H1 (cell line): ENCODE results near the gene COL2A1. TPM values are rescaled to one million over a fixed set of nuclear protein-coding genes. Genes with fewer than 3 reads are reported as not detected.

ENCODE experiments used
- CTCF ChIA-PET: fragments of 300-600 bp; sonication (Branson Sonifier 250); formaldehyde crosslinking; loops from one replicate; lab custom pipeline; 2021; ENCODE audit not compliant: partially characterized antibody; lab: Charles Lee
- POLR2A ChIA-PET: fragments of 300-600 bp; sonication (Branson Sonifier 250); formaldehyde crosslinking; loops from one replicate; lab custom pipeline; 2021; ENCODE audit warnings: inconsistent platforms; ENCODE audit not compliant: partially characterized antibody; lab: Charles Lee
- DNase-seq, 2 experiments: peaks; one replicate each; pipeline versions ENCODE4 v3.0.0 to v3.0.0-alpha.2; 2010 to 2022; ENCODE audit warnings: low spot score in 2 of 2, low read depth in 1 of 2, mixed read lengths in 1 of 2
- FAIRE-seq: peaks from 2 replicates; lab custom pipeline; 2011; peaks lifted over from hg19 to GRCh38; lab: Jason Lieb, UNC
- H2AFZ ChIP-seq: 2 replicates; pipeline ENCODE4 v1.8.1; 2012; ENCODE audit warnings: low read length, inconsistent platforms
- H2AK5ac ChIP-seq: 2 replicates; pipeline ENCODE4 v1.6.1; 2013; ENCODE audit warnings: low read depth, low read length
- H2BK120ac ChIP-seq: replicated peaks from 2 replicates; pipeline ENCODE3; 2013; ENCODE audit warnings: low read depth, low read length, inconsistent platforms
- H2BK12ac ChIP-seq: 2 replicates; pipeline ENCODE4 v1.6.1; 2013; ENCODE audit warnings: low read depth, low read length
- H2BK15ac ChIP-seq: 2 replicates; pipeline ENCODE4 v1.6.1; 2013; ENCODE audit warnings: low read length
- H2BK20ac ChIP-seq: 2 replicates; pipeline ENCODE4 v1.6.1; 2013; ENCODE audit warnings: low read length
- H2BK5ac ChIP-seq: 2 replicates; pipeline ENCODE4 v1.6.1; 2013; ENCODE audit warnings: low read depth, low read length
- H3K14ac ChIP-seq: 2 replicates; pipeline ENCODE4 v1.6.1; 2013; ENCODE audit warnings: inconsistent platforms; ENCODE audit not compliant: insufficient read length
- H3K18ac ChIP-seq: 2 replicates; pipeline ENCODE4 v1.6.1; 2013; ENCODE audit warnings: low read length; ENCODE audit errors: extremely low read depth
- H3K23ac ChIP-seq: 2 replicates; pipeline ENCODE4 v1.6.1; 2013; ENCODE audit warnings: inconsistent platforms; ENCODE audit not compliant: insufficient read length
- H3K23me2 ChIP-seq: 2 replicates; pipeline ENCODE4 v1.6.1; 2013; ENCODE audit warnings: low read depth, low read length
- H3K27ac ChIP-seq: 2 replicates; pipeline ENCODE4 v1.6.1; 2011; ENCODE audit warnings: low read depth, low read length, inconsistent platforms
- H3K27me3 ChIP-seq, 4 experiments: replicated peaks in 1 of 4; 1 replicate in 1 of 4; 2 replicates in 3 of 4; pipeline versions ENCODE4 v1.6.1 to v1.8.1; 2011 to 2013; ENCODE audit warnings: low read length in 3 of 4, mild to moderate bottlenecking in 3 of 4, inconsistent platforms in 2 of 4, mixed read lengths in 2 of 4, moderate library complexity in 1 of 4; ENCODE audit not compliant: control insufficient read depth in 3 of 4, insufficient read depth in 3 of 4; ENCODE audit errors: extremely low read depth in 1 of 4
- H3K36me3 ChIP-seq, 4 experiments: 2 replicates each; pipeline versions ENCODE4 v1.6.1 to v1.8.1; 2011 to 2013; ENCODE audit warnings: mild to moderate bottlenecking in 4 of 4, low read length in 3 of 4, moderate library complexity in 2 of 4, control low read depth in 1 of 4, inconsistent platforms in 1 of 4; ENCODE audit not compliant: insufficient read depth in 4 of 4, control insufficient read depth in 2 of 4
- H3K4ac ChIP-seq: replicated peaks from 2 replicates; pipeline ENCODE3; 2013; ENCODE audit warnings: low read length, low read depth, mixed read lengths, inconsistent platforms; ENCODE audit not compliant: insufficient read length
- H3K4me1 ChIP-seq, 4 experiments: replicated peaks in 1 of 4; 1 replicate in 1 of 4; 2 replicates in 3 of 4; pipeline versions ENCODE4 v1.6.1 to v1.8.1; 2011 to 2013; ENCODE audit warnings: low read length in 3 of 4, inconsistent platforms in 2 of 4, mixed read lengths in 1 of 4; ENCODE audit not compliant: insufficient read depth in 4 of 4, control insufficient read depth in 3 of 4
- H3K4me2 ChIP-seq, 2 experiments: 2 replicates each; pipeline versions ENCODE4 v1.6.1 to v1.8.1; 2011 to 2013; ENCODE audit warnings: low read depth in 2 of 2, low read length in 2 of 2, control low read depth in 1 of 2, inconsistent platforms in 1 of 2, mild to moderate bottlenecking in 1 of 2; ENCODE audit not compliant: insufficient read depth in 1 of 2
- H3K4me3 ChIP-seq, 4 experiments: fragments of 200-600, 300-600 bp in 1 of 4; sonication (generic), shearing (Covaris generic), sonication (Bioruptor Twin) in 1 of 4; 2 replicates each; pipeline versions ENCODE4 v1.5.1 to v1.8.1; 2011 to 2016; ENCODE audit warnings: low read length in 4 of 4, low read depth in 3 of 4, control low read depth in 2 of 4, inconsistent platforms in 2 of 4, mild to moderate bottlenecking in 2 of 4, mixed read lengths in 1 of 4, moderate library complexity in 1 of 4; ENCODE audit not compliant: insufficient read depth in 2 of 4; ENCODE audit errors: extremely low read depth in 1 of 4
- H3K56ac ChIP-seq: replicated peaks from 2 replicates; pipeline ENCODE3; 2013; ENCODE audit warnings: low read depth, mild to moderate bottlenecking, mixed read lengths, low read length, inconsistent platforms; ENCODE audit not compliant: insufficient read length
- H3K79me1 ChIP-seq: 2 replicates; pipeline ENCODE4 v1.6.1; 2013; ENCODE audit warnings: low read depth, low read length, control low read depth
- H3K79me2 ChIP-seq, 2 experiments: 2 replicates each; pipeline versions ENCODE4 v1.6.1 to v1.8.1; 2012 to 2013; ENCODE audit warnings: low read length in 2 of 2, mild to moderate bottlenecking in 2 of 2, inconsistent platforms in 1 of 2; ENCODE audit not compliant: insufficient read depth in 2 of 2, control insufficient read depth in 1 of 2
- H3K9ac ChIP-seq, 4 experiments: replicated peaks in 1 of 4; 1 replicate in 1 of 4; 2 replicates in 3 of 4; pipeline versions ENCODE4 v1.6.1 to v1.8.1; 2011 to 2013; ENCODE audit warnings: low read depth in 3 of 4, low read length in 3 of 4, control low read depth in 2 of 4, mild to moderate bottlenecking in 2 of 4, moderate library complexity in 2 of 4, inconsistent platforms in 1 of 4; ENCODE audit errors: extremely low read depth in 1 of 4
- H3K9me3 ChIP-seq, 2 experiments: 2 replicates each; pipeline versions ENCODE4 v1.6.1 to v1.8.1; 2012 to 2013; ENCODE audit warnings: mild to moderate bottlenecking in 2 of 2, moderate library complexity in 2 of 2, control low read depth in 1 of 2, inconsistent platforms in 1 of 2, low read depth in 1 of 2, low read length in 1 of 2, mixed read lengths in 1 of 2; ENCODE audit not compliant: insufficient read depth in 2 of 2
- H4K20me1 ChIP-seq, 2 experiments: replicated peaks in 1 of 2; 2 replicates each; pipeline versions ENCODE3 to v1.8.1; 2011 to 2013; ENCODE audit warnings: inconsistent platforms in 2 of 2, low read length in 2 of 2, mild to moderate bottlenecking in 1 of 2; ENCODE audit not compliant: insufficient read depth in 2 of 2, control insufficient read depth in 1 of 2
- H4K5ac ChIP-seq: 2 replicates; pipeline ENCODE4 v1.6.1; 2013; ENCODE audit warnings: low read length, low read depth, mixed read lengths, inconsistent platforms; ENCODE audit not compliant: insufficient read length
- H4K8ac ChIP-seq: 2 replicates; pipeline ENCODE4 v1.8.0; 2013; ENCODE audit warnings: mild to moderate bottlenecking, moderate library complexity, low read length, inconsistent platforms; ENCODE audit not compliant: insufficient read depth; ENCODE audit errors: extremely low read depth
- H4K91ac ChIP-seq: replicated peaks from 2 replicates; pipeline ENCODE3; 2013; ENCODE audit warnings: low read length, mixed read lengths, inconsistent platforms; ENCODE audit not compliant: insufficient read length
- CREB1 ChIP-seq: IDR thresholded peaks from 2 replicates; pipeline ENCODE4 v1.6.1; 2012; ENCODE audit warnings: inconsistent platforms
- SAP30 ChIP-seq: fragments of 300-600 bp; sonication (generic); IDR thresholded peaks from 2 replicates; pipeline ENCODE4 v1.7.1; 2012; ENCODE audit warnings: low read length, moderate library complexity, mild to moderate bottlenecking, inconsistent platforms; ENCODE audit not compliant: insufficient read depth, insufficient replicate concordance
- SIN3A ChIP-seq, 2 experiments: IDR thresholded peaks in 1 of 2; conservative IDR thresholded peaks in 1 of 2; 2 replicates each; pipeline ENCODE4 v1.6.1; 2011 to 2012; ENCODE audit warnings: low read length in 2 of 2, improper control_type of control experiment in 1 of 2, low read depth in 1 of 2, mild to moderate bottlenecking in 1 of 2
- TAF7 ChIP-seq: optimal IDR thresholded peaks from 2 replicates; pipeline ENCODE3; 2011; ENCODE audit warnings: low read depth, mild to moderate bottlenecking, inconsistent platforms, low read length, moderate library complexity, borderline replicate concordance
- WGBS, 2 experiments: shearing (Covaris generic) in 1 of 2; methylation state at CpG; one replicate each; pipeline versions ENCODE4 v1.1.6 to v1.1.7; 2013 to 2015; ENCODE audit warnings: low lambda C conversion rate in 2 of 2, mixed read lengths in 2 of 2, inconsistent platforms in 1 of 2, low coverage in 1 of 2, missing lambda C conversion rate in 1 of 2; ENCODE audit not compliant: insufficient replicate concordance in 2 of 2, insufficient coverage in 1 of 2, insufficient read length in 1 of 2; ENCODE audit errors: extremely low coverage in 1 of 2, missing lambda C conversion rate in 1 of 2; 5-methylcytosine and 5-hydroxymethylcytosine counted together
- polyA plus RNA-seq, 7 experiments: library from polyadenylated mRNA; depleted of rRNA in 3 of 7; stranded (reverse) in 5 of 7; unstranded in 2 of 7; fragments of >200 nt in 5 of 7; fragments of 200-250 nt in 2 of 7; gene quantifications; 1 replicate in 5 of 7; 2 replicates in 1 of 7; 4 replicates in 1 of 7; pipeline versions ENCODE4 v1.2.1 to v1.2.3, GENCODE V29; 2011 to 2013; ENCODE audit warnings: missing spikeins in 2 of 7, mixed read lengths in 2 of 7
- total RNA-seq: library from RNA; stranded (reverse); fragmentation: NEBNext Ultra II Directional; extraction: Animal tissue kit (Norgen Biotek cat#: 25700); gene quantifications from 2 replicates; pipeline ENCODE4 v1.2.1, GENCODE V29; 2021
- TF ChIP-seq, protein P1 (sequence below): IDR thresholded peaks from 2 replicates; pipeline ENCODE4 v1.6.1; 2012; ENCODE audit warnings: inconsistent platforms

Gene COL2A1
- total and polyA plus RNA-seq, 2 of the 8 experiments (the other 6 are each of a cell fraction or from before 2014, with no cell fraction given), result 4.2 to 14.6 TPM

DNA sequence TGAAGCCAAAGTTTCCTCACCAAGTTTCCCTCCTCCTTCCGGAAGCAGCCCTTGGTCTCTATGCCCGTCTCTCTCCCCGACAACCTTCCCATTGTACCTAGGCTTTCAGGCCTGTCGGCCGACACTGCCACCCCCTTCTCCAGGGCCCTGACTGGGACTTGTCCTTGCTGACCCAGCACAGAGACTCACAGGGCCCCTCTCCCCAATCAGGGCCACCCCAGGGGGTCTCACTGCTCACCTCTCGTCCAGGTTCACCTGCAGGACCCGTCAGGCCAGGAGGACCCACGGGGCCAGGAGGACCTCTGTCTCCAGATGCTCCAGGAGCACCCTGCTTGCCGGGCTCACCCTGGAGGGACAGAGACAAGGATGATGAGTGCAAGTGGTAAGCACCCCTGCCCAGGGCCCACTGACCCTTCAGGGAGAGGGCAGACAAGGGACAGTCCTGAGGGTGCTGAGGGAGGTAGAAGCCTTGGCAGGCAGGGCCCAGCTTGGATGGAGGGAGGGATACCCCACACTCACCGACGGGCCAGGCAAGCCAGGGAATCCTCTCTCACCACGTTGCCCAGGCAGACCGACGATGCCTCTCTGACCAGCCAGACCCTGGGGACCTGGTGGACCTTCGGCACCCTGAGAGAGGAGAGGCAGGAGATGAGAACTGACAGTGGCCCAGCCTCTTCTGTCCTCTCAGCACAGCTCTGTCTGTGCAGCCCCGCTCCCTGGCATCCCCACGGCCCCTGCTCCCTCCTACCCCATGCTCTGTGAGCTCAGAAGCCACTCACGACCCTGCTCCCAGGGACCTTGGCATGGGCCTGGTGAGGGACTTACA lies 26.3 kb downstream of the COL2A1 start:
- H3K23ac ChIP-seq, result no peak overlapping the region
- no peak overlapping the region for H3K4me2 ChIP-seq
- DNase-seq (no peak), FAIRE-seq (no peak)
- H3K18ac ChIP-seq, result no peak overlapping the region
- H2BK12ac ChIP-seq, result no peak overlapping the region
- H4K8ac ChIP-seq, result peak overlapping the region; percentile 7; the same call in 1 of the 2 replicates
- no peak overlapping the region for H4K91ac ChIP-seq
- no peak overlapping the region for H2AK5ac ChIP-seq
- no peaks in the 10 kb centered on the region for H3K79me2 ChIP-seq
- no peak overlapping the region for H3K14ac ChIP-seq
- H3K9ac ChIP-seq, result no peak overlapping the region
- H4K20me1 ChIP-seq, result no peaks in the 10 kb centered on the region
- WGBS, 2 experiments, result 88% methylated on average over 15 of the region's 18 CpGs; no CpG with 5 or more reads in 1 of the 2 experiments
- no peaks in the 10 kb centered on the region for H3K23me2 ChIP-seq
- no peak overlapping the region; the same call in 1 of the 2 replicates for H2BK5ac ChIP-seq
- no peak overlapping the region for H2BK15ac ChIP-seq
- ChIA-PET POLR2A (interaction anchor here (0.9 to 1.1 kb wide), 2 partner anchors 11 to 73 kb away, joined by 3 read pairs; partner anchors contain the start of gene VDR), CTCF (interaction anchor here (1.1 to 4.2 kb wide), 4 partner anchors 9 to 84 kb away, joined by 3 to 22 read pairs (median 7); no protein-coding TSS in a partner anchor)
- H3K9me3 ChIP-seq, result no peaks in the 10 kb centered on the region
- no peak overlapping the region for H4K5ac ChIP-seq
- no peak overlapping the region for H2AFZ ChIP-seq
- no peaks in the 10 kb centered on the region; a peak in 3 of 7 replicates for H3K27me3 ChIP-seq
- H3K79me1 ChIP-seq, result no peaks in the 10 kb centered on the region
- H3K4ac ChIP-seq, result no peak overlapping the region
- no peaks in the 10 kb centered on the region for H3K36me3 ChIP-seq
- H3K56ac ChIP-seq, result no peak overlapping the region
- no peak for TF ChIP-seq TAF7
- TF ChIP-seq CREB1, result no peak
- TF ChIP-seq SAP30, result no peak
- TF ChIP-seq, protein P1, sequence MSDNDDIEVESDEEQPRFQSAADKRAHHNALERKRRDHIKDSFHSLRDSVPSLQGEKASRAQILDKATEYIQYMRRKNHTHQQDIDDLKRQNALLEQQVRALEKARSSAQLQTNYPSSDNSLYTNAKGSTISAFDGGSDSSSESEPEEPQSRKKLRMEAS, result no peak
- TF ChIP-seq SIN3A (conservative IDR thresholded peaks at IDR 0.05 in 1 of 2, IDR thresholded peaks at IDR 0.05 in 1 of 2; ENCODE audit: low read depth in 1 of 2, low read length in 2 of 2), result no peak
- H2BK120ac ChIP-seq, result no peak overlapping the region
- H3K4me3 ChIP-seq, result no peak overlapping the region
- no peak overlapping the region for H3K27ac ChIP-seq
- H2BK20ac ChIP-seq, result no peak overlapping the region
- H3K4me1 ChIP-seq, result no peaks in the 10 kb centered on the region
